Measurements from ENCODE around the gene ZNF688. TPM values are rescaled to one million over a fixed set of nuclear protein-coding genes. Genes with fewer than 3 reads are reported as not detected.

ZNF688 gene
- total RNA-seq (2022; extraction: Qiagen RNA extraction; ENCODE audit: low read depth), result 5.5 to 8.0 TPM (median 6.7 TPM) in 5 replicates

DNA sequence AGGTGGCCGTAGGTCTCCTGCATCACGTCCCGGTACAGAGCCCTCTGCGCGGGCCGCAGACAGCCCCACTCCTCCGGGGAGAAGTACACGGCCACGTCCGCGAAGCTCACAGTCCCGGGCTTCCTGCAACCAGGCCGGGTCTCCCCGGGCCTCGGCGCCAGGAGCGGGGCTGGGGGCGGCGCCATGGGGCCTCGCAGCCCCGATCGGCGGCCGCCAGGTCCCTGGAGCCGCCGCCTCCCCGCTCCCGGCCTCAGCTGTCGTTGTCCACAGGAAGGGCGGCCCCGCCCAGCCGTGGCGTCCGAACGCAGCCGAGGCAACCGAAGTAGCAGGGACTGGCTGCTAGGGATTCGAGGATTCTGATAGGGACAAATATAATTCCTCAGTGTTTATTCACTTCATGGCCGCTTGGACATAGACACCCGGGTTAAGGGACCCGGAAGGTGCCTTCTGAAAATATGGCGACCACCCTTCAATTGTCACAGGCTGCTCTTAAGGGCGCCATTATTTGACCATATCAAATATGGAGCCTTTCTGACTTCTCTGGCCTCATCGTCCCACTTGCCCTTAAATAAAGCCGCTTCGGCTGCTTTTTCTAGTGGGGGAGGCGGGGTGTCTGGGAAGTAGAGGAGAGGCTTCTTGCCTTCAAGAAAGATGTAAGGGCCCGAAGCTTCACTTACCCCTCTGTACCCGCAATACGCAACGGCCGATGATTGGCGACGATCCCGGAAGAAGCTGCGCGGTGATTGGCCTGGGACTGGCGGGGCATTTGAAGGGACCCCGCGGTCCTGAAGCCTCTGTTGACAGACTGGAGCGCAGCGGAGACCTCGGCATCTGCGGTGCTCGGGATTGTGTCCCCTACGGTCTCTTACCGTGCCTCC is at the start of gene ZNF688:
ZNF688 (minus strand) TSS at position 270 of the 878 bp plus-strand sequence; CDS start at position 185, 85 bp downstream.

GRCh38 chr16:30609926-30610839 is 38.7 kb upstream of the ZNF688 start, which contains the start of gene ZNF689:
Gene ZNF689, minus strand, starts transcription at chr16:30610389. Its CDS starts 348 bp downstream, at chr16:30610041.

DNA sequence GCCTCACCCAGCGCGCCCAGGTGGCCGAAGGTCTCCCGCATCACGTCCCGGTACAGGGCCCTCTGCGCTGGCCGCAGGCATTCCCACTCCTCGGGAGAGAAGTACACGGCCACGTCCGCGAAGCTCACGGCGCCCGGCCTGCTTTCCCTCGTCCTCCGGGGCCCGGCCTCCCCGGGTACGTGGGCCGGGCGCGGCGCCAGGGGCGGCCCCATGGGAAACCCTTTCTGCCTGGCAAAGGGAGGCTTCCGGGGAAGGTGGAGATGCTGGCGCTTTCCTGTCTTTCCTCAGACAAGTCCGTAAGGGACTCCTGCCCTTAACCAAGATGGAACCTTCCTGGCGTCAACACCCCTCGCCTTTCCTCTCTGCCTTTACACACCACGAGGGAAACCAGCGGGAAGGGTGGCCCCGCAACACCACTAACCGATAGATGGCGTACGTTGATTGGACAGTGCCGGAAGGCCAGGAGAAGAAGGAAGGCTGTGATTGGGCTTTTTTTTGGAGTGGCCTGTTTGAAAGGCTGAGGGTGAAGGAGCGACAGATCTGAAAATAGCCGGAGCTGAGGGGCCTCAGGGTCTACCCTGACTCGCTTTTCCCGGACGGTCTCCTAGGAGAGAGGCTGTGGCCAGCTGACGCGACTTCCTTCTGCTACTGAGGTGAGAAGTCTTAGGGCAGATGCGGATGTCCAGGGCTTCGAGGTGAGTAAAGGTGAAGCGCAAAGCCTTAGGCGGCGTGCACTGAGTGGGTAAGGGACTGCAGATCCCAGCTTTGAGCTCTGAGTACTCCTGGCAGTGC is 14.1 kb upstream of the ZNF688 start, which contains the start of gene ZNF785:
ZNF785 (minus strand) TSS at position 298 of the 792 bp plus-strand sequence; CDS start at position 212, 86 bp downstream.

DNA sequence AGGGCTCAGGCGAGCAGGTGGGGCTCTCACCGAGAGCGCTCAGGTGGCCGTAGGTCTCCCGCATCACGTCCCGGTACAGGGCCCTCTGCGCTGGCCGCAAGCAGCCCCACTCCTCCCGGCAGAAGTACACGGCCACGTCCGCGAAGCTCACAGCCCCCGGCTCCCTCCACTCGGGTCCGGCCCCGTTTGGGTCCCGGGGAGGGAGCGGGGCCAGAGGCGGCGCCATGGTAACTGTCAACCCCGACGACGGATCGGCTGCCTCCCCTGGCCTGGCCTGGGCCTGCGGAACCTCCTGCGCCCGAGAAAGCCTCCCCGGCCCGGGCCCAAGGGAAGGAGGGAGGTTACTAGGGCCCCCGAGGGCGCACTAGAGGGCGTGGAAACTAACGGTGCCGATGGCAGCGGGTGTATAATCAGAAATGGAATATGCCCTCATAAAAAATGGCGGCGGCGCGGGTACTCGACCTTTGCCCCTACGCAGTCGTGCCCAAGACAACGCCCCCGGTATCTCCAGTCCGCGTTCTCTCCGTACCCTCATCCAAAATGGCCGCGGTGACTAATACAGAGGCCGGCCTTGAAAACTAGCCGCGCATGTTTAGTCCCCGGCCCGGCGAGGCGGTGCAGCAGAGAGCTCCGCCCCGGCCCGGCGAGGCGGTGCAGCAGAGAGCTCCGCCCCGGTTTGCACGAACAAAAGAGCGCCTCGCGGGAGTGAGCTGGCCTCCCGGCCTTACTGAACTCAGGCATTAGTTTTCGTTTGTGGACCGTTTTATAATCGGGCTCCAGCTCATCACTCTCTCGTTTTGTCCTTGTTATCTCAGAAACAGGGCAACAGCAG is 13.3 kb downstream of the ZNF688 start, which contains the start of gene ZNF764:
ZNF764 (minus strand) TSS at position 418 of the 832 bp plus-strand sequence; CDS start at position 226, 192 bp downstream.

DNA sequence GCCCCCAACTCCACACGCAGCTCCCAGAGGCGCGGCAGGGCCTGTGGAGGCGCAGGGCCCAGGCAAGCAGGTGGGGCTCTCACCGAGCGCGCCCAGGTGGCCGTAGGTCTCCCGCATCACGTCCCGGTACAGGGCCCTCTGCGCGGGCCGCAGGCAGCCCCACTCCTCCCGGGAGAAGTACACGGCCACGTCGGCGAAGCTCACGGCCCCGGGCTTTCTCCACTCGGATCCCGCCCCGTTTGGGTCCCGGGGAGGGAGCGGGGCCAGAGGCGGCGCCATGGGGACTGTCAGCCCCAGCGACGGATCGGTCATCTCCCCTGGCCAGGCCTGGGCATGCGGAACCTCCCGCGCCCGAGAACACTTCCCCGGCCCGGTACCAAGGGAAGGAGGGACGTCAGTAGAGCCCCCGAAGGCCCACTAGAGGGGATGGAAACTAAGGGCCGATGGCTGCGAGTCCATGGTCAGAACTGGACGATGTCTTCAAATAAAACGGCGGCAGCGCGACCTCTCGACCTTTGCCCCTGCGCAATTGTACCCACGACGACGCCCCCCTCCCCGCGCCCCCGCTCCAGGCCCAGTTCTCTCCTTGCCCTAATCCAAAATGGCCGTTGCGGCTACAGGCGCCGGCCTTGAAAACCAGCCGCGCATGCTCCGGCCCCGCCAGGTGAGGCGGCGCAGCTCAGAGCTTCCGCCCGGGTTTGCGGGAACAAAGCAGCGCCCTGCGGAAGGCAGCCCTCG is 37.0 kb downstream of the ZNF688 start, which contains the start of gene ZNF747:
ZNF747 (minus strand) TSS at position 491 of the 738 bp plus-strand sequence; CDS start at position 312, 179 bp downstream.

GRCh38 chr16:30526137-30526822 is 45.2 kb downstream of the ZNF688 start, which contains the start of gene ZNF768:
Gene ZNF768, minus strand, starts transcription at chr16:30526566. Its CDS starts 153 bp downstream, at chr16:30526413.

Other genes with a start within 250 kb of the ZNF688 start
- 59.5 to 68.2 TPM (median 64.0 TPM) in 5 replicates for gene CD2BP2, start 216.4 kb downstream of the ZNF688 start, total RNA-seq (2022; extraction: Qiagen RNA extraction; ENCODE audit: low read depth)
- 23.3 to 30.4 TPM (median 27.7 TPM) in 5 replicates for gene TBC1D10B, start 201.2 kb downstream of the ZNF688 start, total RNA-seq (2022; extraction: Qiagen RNA extraction; ENCODE audit: low read depth)
- gene MYL11, start 196.9 kb downstream of the ZNF688 start, total RNA-seq (2022; extraction: Qiagen RNA extraction; ENCODE audit: low read depth), result 0.51 TPM in 1 of 5 replicates, not detected in the others
- 1.1 to 2.0 TPM (median 1.6 TPM) in 5 replicates for gene SEPTIN1, start 189.2 kb downstream of the ZNF688 start, total RNA-seq (2022; extraction: Qiagen RNA extraction; ENCODE audit: low read depth)
- 11.2 to 15.5 TPM (median 12.8 TPM) in 5 replicates for gene ZNF48, start 176.3 kb downstream of the ZNF688 start, total RNA-seq (2022; extraction: Qiagen RNA extraction; ENCODE audit: low read depth)
- gene ZNF771, start 164.1 kb downstream of the ZNF688 start, total RNA-seq (2022; extraction: Qiagen RNA extraction; ENCODE audit: low read depth), result 3.5 to 6.1 TPM (median 5.2 TPM) in 5 replicates
- gene DCTPP1, start 141.7 kb downstream of the ZNF688 start, total RNA-seq (2022; extraction: Qiagen RNA extraction; ENCODE audit: low read depth), result 101 to 138 TPM (median 133 TPM) in 5 replicates
- 47.6 to 51.6 TPM (median 49.4 TPM) in 5 replicates for gene SEPHS2, start 125.8 kb downstream of the ZNF688 start, total RNA-seq (2022; extraction: Qiagen RNA extraction; ENCODE audit: low read depth)
- gene ITGAL, start 99.0 kb downstream of the ZNF688 start, total RNA-seq (2022; extraction: Qiagen RNA extraction; ENCODE audit: low read depth), result 0.02 TPM in 1 of 5 replicates, not detected in the others
- gene ZNF768, start 45.1 kb downstream of the ZNF688 start, total RNA-seq (2022; extraction: Qiagen RNA extraction; ENCODE audit: low read depth), result 37.2 to 46.2 TPM (median 45.5 TPM) in 5 replicates
- gene ZNF747, start 36.9 kb downstream of the ZNF688 start, total RNA-seq (2022; extraction: Qiagen RNA extraction; ENCODE audit: low read depth), result 3.3 to 4.9 TPM (median 4.5 TPM) in 5 replicates
- gene ZNF764, start 13.3 kb downstream of the ZNF688 start, total RNA-seq (2022; extraction: Qiagen RNA extraction; ENCODE audit: low read depth), result 4.2 to 6.6 TPM (median 6.2 TPM) in 5 replicates
- gene ZNF785, start 14.0 kb upstream of the ZNF688 start, total RNA-seq (2022; extraction: Qiagen RNA extraction; ENCODE audit: low read depth), result not detected in 5 replicates
- gene ZNF689, start 38.7 kb upstream of the ZNF688 start, total RNA-seq (2022; extraction: Qiagen RNA extraction; ENCODE audit: low read depth), result 7.3 to 9.9 TPM (median 8.5 TPM) in 5 replicates
- 20.5 to 24.8 TPM (median 22.6 TPM) in 5 replicates for gene PRR14, start 79.2 kb upstream of the ZNF688 start, total RNA-seq (2022; extraction: Qiagen RNA extraction; ENCODE audit: low read depth)
- gene FBRS, start 86.7 kb upstream of the ZNF688 start, total RNA-seq (2022; extraction: Qiagen RNA extraction; ENCODE audit: low read depth), result 29.0 to 42.4 TPM (median 40.9 TPM) in 5 replicates
- gene SRCAP, start 127.5 kb upstream of the ZNF688 start, total RNA-seq (2022; extraction: Qiagen RNA extraction; ENCODE audit: low read depth), result 10.9 to 27.0 TPM (median 21.2 TPM) in 5 replicates
- gene PHKG2, start 176.7 kb upstream of the ZNF688 start, total RNA-seq (2022; extraction: Qiagen RNA extraction; ENCODE audit: low read depth), result 23.5 to 29.4 TPM (median 28.8 TPM) in 5 replicates
- gene CFAP119, start 190.3 kb upstream of the ZNF688 start, total RNA-seq (2022; extraction: Qiagen RNA extraction; ENCODE audit: low read depth), result 5.6 to 9.2 TPM (median 7.7 TPM) in 5 replicates
- 71.8 to 88.1 TPM (median 83.4 TPM) in 5 replicates for gene RNF40, start 190.6 kb upstream of the ZNF688 start, total RNA-seq (2022; extraction: Qiagen RNA extraction; ENCODE audit: low read depth)
- gene ZNF629, start 215.5 kb upstream of the ZNF688 start, total RNA-seq (2022; extraction: Qiagen RNA extraction; ENCODE audit: low read depth), result 15.4 to 18.3 TPM (median 18.0 TPM) in 5 replicates